ENCODE results near the gene SIDT1.

Gene SIDT1

GRCh38 chr3:113531826-113532697 lies at the start of gene SIDT1:
Gene SIDT1, plus strand, starts transcription at chr3:113532555. Its CDS starts 467 bp downstream, at chr3:113533022.
- DNase-seq, result peak; percentile 25

GRCh38 chr3:113485161-113485609 lies 47.2 kb upstream of the SIDT1 start:
- no peak for DNase-seq

- no peak for DNase-seq
These were observed 37.3 kb upstream of the SIDT1 start for GRCh38 chr3:113495035-113495434.

DNA sequence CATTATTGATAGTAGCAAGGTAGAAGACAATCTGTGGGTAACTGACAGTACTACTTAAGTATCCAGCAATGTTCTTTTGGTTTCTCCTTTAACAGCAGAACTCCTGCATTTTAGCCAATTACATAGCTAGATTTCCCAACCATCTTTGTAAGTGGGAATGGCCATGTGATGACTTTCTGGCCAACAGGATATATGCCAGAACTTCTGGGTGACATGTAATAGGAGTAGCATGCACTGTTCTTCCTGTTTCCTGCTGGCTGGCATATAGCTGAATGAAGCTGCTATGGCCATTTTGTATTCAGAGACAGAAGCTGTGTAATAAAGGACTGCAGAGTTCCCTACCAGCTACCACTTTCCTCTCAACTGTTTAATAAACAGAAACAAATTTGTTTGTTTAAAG lies 35.4 kb upstream of the SIDT1 start:
- DNase-seq, result no peak

DNA sequence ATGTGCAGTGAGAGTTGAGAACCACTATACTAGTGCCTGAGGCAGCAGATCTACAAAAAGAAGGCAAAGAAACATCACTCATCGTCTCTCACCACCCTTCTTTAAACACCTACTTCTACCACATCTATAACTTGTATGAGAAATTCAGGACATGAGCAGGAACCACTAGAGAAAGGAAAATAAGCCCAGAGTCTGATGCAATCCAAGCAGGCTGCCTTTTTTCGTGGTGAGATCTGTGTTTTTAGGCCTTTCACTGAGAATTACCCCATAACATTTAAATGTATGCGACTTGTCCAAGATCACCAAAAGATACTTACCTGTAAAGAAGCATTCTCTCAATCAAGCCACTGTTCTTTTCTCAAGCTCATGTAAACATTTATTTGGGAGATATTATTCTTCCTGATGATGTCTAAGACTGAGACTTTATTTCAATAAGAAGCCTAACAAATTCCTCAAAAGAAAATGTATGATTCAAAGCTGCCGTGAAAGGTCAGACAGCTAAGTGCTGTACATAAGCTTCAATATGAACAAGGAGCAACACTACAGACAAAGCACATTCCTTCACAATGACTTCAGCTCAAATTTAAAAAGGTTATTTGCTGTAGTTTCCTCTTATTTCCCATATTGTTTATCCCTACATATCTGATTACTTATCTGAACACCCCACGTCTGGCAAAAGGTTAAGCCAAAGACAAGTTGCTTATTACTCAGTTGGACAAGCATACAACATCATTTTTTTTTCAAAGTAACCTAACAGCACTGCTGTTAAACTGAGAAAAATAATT lies 33.9 kb upstream of the SIDT1 start:
- no peak for DNase-seq

- no peak for DNase-seq
These were observed 33.3 kb upstream of the SIDT1 start for GRCh38 chr3:113499081-113499480.

GRCh38 chr3:113501597-113501996 lies 30.8 kb upstream of the SIDT1 start:
- no peak for DNase-seq

DNA sequence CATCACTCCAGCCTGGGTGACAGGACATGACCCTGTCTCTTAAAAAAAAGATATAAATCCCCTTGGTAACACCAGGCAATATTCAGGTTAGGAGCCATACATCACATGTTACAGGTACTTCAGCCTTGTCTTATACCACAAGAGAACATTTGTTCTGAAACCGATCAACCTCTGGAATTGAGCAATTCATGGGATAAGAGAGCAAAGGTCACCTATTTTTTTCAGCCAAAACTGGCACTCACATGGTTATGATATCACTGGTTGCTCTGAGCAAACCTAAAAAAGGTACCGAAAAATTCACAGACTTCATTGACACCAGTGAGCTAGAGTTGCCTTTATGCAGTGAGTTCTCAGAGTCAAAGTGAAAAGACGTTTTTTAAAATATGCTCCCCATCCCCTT lies 26.5 kb upstream of the SIDT1 start:
- no peak for DNase-seq

- no peak for DNase-seq
These were observed 24.8 kb upstream of the SIDT1 start for GRCh38 chr3:113507501-113508067.

DNA sequence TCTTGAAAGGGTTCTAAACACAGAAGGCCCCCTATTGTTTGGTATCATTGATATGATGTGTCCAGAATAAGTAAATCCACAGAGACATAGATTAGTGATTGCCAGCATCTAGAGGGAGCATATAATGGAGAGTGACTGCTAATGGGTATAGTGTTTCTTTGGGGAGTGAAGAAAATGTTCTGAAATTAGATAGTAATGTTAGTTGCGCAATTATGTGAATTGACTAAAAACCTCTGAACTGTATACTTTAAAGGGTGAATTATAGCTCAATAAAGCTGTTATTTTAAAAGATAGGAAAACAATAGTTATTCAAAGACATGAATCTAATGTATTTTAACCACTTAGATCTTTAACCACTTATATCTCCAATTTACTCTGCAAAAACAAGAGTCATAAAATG lies 23.4 kb upstream of the SIDT1 start:
- no peak for DNase-seq

DNA sequence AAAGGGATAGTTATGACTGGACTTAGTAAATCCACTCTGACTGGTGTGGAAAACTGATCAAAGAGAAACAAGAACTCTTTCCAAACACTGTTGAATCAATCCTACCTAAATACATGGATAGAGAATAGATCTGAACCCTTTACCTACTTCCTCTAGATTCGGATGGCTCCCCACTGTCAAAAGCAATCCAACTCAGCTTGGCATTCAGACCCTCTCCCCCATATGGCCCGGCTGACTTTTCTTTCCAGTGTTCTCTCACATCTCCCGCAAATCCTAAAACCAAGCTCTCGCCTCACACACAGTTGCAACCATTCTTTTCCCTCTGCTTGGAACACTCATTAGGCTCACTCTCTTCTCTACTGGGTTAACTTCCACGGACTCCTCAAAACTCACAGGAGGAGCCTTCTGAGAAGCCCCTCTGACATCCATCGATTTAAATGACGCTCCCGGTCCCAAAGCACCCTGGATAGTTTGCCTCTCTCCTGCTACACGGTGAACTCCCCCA lies 18.0 kb upstream of the SIDT1 start:
- DNase-seq, result no peak

- DNase-seq, result peak; percentile 22
These were observed 16.2 kb upstream of the SIDT1 start for GRCh38 chr3:113516115-113516505.

- DNase-seq, result no peak
These were observed 10.4 kb upstream of the SIDT1 start for GRCh38 chr3:113521981-113522380.

- DNase-seq, result no peak
These were observed 9.1 kb upstream of the SIDT1 start for GRCh38 chr3:113523241-113523640.

DNA sequence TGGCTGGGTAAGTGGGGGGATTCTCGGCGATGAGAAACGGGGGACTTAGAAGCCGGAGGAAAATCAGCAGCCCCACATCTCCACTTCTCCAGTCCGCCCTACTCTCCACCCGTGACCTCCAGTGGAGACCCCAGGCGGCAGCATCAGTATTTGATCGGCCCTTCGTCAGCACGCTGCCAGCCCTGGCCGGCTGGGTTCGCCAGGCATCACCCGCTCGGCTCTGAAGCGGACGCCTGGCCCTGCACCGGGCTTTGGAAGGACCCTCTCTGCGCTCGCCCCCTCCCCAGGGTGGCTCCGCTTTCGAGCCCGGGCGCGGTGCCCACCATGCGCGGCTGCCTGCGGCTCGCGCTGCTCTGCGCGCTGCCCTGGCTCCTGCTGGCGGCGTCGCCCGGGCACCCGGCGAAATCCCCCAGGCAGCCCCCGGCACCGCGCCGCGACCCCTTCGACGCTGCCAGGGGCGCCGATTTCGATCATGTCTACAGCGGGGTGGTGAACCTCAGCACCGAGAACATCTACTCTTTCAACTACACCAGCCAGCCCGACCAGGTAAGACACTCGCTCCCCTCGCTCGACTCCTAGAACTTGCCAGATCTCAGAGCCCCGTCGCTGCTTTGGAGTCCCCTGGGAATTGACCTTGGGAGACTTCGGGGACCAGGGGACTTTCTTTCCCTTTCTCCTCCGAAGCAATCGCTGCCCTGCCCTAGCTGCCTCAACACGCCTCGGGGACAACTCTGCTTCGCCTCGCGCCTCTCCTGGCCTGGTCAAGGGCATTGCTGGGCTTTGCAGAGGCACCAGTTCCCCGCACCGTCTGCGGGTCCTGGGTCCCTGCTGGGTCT lies 561 bp downstream of the SIDT1 start:
- DNase-seq, result peak; percentile 52

DNA sequence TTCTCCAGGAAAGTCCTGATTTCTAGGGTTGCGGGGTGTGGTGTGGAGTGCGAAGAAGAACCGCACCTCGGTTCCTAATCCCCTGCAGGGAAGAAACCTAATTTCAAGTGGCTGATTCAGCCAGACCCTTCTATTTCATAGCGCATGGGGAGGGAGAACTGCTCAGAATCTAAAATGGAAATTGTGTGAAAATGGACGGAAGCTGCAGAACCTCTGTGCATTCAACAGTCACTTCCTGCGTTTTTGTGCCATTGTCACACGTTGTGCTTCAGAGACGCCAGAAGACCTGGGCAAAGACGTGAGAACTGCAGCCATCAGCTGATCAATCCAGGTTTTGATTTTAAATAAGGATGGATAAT lies 1.2 kb downstream of the SIDT1 start:
- DNase-seq, result no peak

DNA sequence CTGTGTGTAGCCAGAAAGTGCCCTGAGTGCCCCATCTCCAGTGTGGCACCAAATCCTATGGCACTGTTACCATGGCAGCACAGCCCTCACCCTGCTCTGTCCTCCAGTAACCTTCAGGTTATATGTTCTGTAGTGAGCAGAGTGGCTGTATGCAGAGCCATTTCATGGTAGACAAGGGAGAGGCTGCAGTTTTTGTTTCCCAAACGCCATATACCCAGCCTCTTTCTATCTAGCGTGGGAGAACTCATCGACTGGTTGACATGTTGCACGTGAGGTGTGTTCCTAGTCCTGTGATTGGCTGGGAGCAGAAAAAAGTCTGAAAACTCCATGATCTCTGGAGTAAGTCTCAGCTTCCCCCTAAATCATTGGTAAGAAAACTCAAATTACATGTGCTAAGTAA lies 2.0 kb downstream of the SIDT1 start:
- no peak for DNase-seq

DNA sequence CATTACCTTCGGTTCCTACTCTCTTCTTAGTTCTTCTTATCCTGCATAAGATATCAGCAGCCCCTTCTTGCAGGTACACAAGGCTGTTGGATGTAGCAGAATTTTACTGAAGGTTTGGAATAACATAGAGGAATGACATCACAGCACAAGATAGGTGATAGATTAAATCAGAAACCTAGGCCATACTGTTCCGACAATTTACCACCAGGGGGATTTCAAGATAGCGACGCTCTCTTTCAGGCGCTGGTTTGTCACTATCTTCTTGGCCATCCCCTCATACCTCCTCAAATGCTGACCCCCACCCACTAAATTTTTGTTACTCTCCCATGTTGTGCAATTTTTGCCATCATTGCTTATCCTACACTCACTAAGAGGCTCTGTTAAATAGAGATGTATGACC lies 3.5 kb downstream of the SIDT1 start:
- no peak for DNase-seq

DNA sequence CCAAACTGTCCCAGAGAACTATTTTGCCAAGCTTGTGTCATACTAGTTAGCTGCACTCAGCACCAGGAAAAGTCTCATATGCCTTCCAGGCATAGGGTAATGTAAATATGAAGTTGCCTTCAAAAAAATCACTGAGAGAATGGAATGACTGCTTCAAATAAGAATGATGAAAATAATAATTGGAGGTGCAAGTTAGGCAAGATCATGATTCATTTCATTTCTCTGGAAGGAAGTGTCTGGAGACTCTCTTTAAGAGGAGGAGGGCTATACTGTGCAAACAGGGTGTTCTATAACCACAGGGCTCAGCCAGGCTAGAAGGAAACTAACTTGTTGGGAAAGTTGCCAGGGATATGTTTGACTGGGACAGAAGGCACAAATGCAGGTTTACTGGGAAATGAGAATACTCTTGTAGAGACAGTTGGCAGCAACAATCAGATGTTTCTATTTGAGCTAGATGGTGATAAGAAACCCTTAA lies 4.3 kb downstream of the SIDT1 start:
- no peak for DNase-seq

GRCh38 chr3:113537155-113537554 lies 4.8 kb downstream of the SIDT1 start:
- DNase-seq, result no peak

DNA sequence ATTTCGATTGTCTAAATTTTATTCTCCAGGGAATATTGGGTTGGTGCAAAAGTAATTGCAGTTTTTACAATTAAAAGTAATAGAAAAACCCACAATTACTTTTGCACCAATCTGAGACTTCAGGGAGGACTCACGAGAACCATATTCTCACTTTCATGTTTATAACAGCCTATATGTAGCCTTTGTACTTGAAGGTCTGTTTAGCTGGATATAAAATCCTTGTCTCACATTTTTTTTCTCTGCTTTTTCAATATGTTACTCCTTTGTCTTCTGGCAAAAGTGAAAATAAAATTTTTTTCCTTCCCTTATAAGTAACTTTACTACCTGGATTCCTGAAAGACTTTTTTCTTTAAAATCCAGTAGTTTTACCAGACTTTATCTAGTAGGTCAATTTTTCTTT lies 9.2 kb downstream of the SIDT1 start:
- no peak for DNase-seq

GRCh38 chr3:113545594-113545993 lies 13.2 kb downstream of the SIDT1 start:
- no peak for DNase-seq
